HCT116 (cell line): ENCODE results near the gene AFF1. TPM values are rescaled to one million over a fixed set of nuclear protein-coding genes. Genes with fewer than 3 reads are reported as not detected.

ENCODE experiments used
- ATAC-seq: fragments of 200-7000 bp; cut with Tn5 transposase; 2 replicates; pipeline ENCODE4 v1.9.1; 2020; ENCODE audit warnings: mild to moderate bottlenecking, moderate library complexity
- BruUV-seq: library from RNA; stranded (reverse); fragments of 400-500 nt; replicated peaks from 2 replicates; lab custom pipeline; 2021; lab: Mats Ljungman, UMichigan
- CTCF ChIA-PET: fragments of 300-600 bp; sonication (Branson Sonifier 250); formaldehyde crosslinking; loops from one replicate; lab custom pipeline; 2021; ENCODE audit warnings: antibody characterized with exemption; lab: Charles Lee
- POLR2A ChIA-PET: fragments of 300-600, 350-600 bp; sonication (Branson Sonifier 250); formaldehyde crosslinking; loops from one replicate; lab custom pipeline; 2021; ENCODE audit warnings: antibody characterized with exemption; lab: Charles Lee
- RAD21 ChIA-PET, 2 experiments: fragments of 300-600 bp; sonication (Branson Sonifier 250); formaldehyde crosslinking; loops; one replicate each; lab custom pipeline; 2023; ENCODE audit warnings: low total read pairs in 2 of 2; ENCODE audit not compliant: uncharacterized antibody in 2 of 2, unreplicated experiment in 2 of 2, low non-redundant PET in 1 of 2; lab: Charles Lee
- DNase-seq: peaks from one replicate; pipeline ENCODE4 v3.0.0-alpha.2; 2010; ENCODE audit warnings: low read depth, low spot score
- H2AFZ ChIP-seq: fragments of 200-600 bp; shearing (Covaris generic), sonication (generic); 2 replicates; pipeline ENCODE4 v1.6.1; 2017; ENCODE audit warnings: low read depth, mixed run types, mixed read lengths, antibody characterized with exemption, low read length; ENCODE audit not compliant: poor library complexity, severe bottlenecking
- H3K27ac ChIP-seq: 2 replicates; pipeline ENCODE4 v1.5.1; 2012; ENCODE audit warnings: low read depth, low read length
- H3K27me3 ChIP-seq: fragments of 200-600 bp; sonication (generic); 2 replicates; pipeline ENCODE4 v1.6.1; 2016; ENCODE audit warnings: mixed run types, low read length, mixed read lengths; ENCODE audit not compliant: insufficient read depth
- H3K36me3 ChIP-seq, 2 experiments: fragments of 200-500 bp in 1 of 2; fragments of 200-600 bp in 1 of 2; sonication (Bioruptor generic) in 1 of 2; sonication (generic) in 1 of 2; 2 replicates each; pipeline versions ENCODE4 v1.5.1 to v1.6.1; 2014 to 2016; ENCODE audit warnings: low read length in 2 of 2, inconsistent platforms in 1 of 2, mixed read lengths in 1 of 2, mixed run types in 1 of 2; ENCODE audit not compliant: insufficient read depth in 2 of 2, control insufficient read depth in 1 of 2
- H3K4me1 ChIP-seq, 2 experiments: fragments of 200-600 bp in 1 of 2; sonication (generic) in 1 of 2; 2 replicates each; pipeline versions ENCODE4 v1.5.1 to v1.6.1; 2012 to 2017; ENCODE audit warnings: low read length in 2 of 2, inconsistent platforms in 1 of 2, mild to moderate bottlenecking in 1 of 2, mixed read lengths in 1 of 2, mixed run types in 1 of 2, moderate library complexity in 1 of 2; ENCODE audit not compliant: insufficient read depth in 2 of 2, control insufficient read depth in 1 of 2
- H3K4me2 ChIP-seq: fragments of 200-600 bp; sonication (generic); 2 replicates; pipeline ENCODE4 v1.6.1; 2017; ENCODE audit warnings: mixed run types, low read length, mixed read lengths
- H3K4me3 ChIP-seq, 2 experiments: fragments of 200-600 bp in 1 of 2; sonication (generic) in 1 of 2; replicated peaks in 1 of 2; 2 replicates each; pipeline ENCODE4 v1.5.1; 2011 to 2016; ENCODE audit warnings: low read length in 2 of 2, control low read depth in 1 of 2, low read depth in 1 of 2, mild to moderate bottlenecking in 1 of 2, mixed read lengths in 1 of 2, mixed run types in 1 of 2
- H3K79me2 ChIP-seq: fragments of 200-600 bp; sonication (generic); 2 replicates; pipeline ENCODE4 v1.6.1; 2017; ENCODE audit warnings: mild to moderate bottlenecking, mixed run types, low read length, moderate library complexity, mixed read lengths; ENCODE audit not compliant: insufficient read depth
- H3K9ac ChIP-seq: fragments of 200-600 bp; sonication (generic); 2 replicates; pipeline ENCODE4 v1.6.1; 2016; ENCODE audit warnings: low read length, mixed read lengths
- H3K9me2 ChIP-seq: fragments of 200-600 bp; sonication (generic), shearing (Covaris generic); 2 replicates; pipeline ENCODE4 v1.6.1; 2017; ENCODE audit warnings: mixed run types, mild to moderate bottlenecking, moderate library complexity; ENCODE audit not compliant: insufficient read depth
- H3K9me3 ChIP-seq, 2 experiments: fragments of 200-500 bp in 1 of 2; fragments of 200-600 bp in 1 of 2; sonication (Bioruptor generic) in 1 of 2; sonication (generic) in 1 of 2; 2 replicates each; pipeline ENCODE4 v1.6.1; 2014 to 2017; ENCODE audit warnings: low read length in 2 of 2, mixed read lengths in 2 of 2, inconsistent platforms in 1 of 2, low read depth in 1 of 2, mild to moderate bottlenecking in 1 of 2, mixed run types in 1 of 2, moderate library complexity in 1 of 2; ENCODE audit not compliant: control insufficient read depth in 1 of 2, insufficient read depth in 1 of 2
- H4K20me1 ChIP-seq: fragments of 200-600 bp; sonication (generic), shearing (Covaris generic); 2 replicates; pipeline ENCODE4 v1.6.1; 2017; ENCODE audit warnings: mixed run types, mild to moderate bottlenecking, moderate library complexity; ENCODE audit not compliant: insufficient read depth
- EGR1 ChIP-seq: IDR thresholded peaks from 2 replicates; pipeline ENCODE4 v1.6.1; 2012; ENCODE audit warnings: low read depth
- EZH2phosphoT487 ChIP-seq: fragments of 200-600 bp; IDR thresholded peaks from 2 replicates; pipeline ENCODE4 v1.6.1; 2018; ENCODE audit warnings: antibody characterized with exemption, borderline replicate concordance
- JUND ChIP-seq: IDR thresholded peaks from 2 replicates; pipeline ENCODE4 v1.6.1; 2012
- RAD21 ChIP-seq: IDR thresholded peaks from 2 replicates; pipeline ENCODE4 v1.6.1; 2012; ENCODE audit warnings: low read depth, mild to moderate bottlenecking
- SP1 ChIP-seq: IDR thresholded peaks from 2 replicates; pipeline ENCODE4 v1.6.1; 2012; ENCODE audit warnings: low read depth
- SRF ChIP-seq: IDR thresholded peaks from 2 replicates; pipeline ENCODE4 v1.6.1; 2012; ENCODE audit warnings: low read depth
- YY1 ChIP-seq: IDR thresholded peaks from 2 replicates; pipeline ENCODE4 v1.6.1; 2011; ENCODE audit warnings: low read length, low read depth, moderate library complexity, mild to moderate bottlenecking; ENCODE audit not compliant: insufficient replicate concordance; ENCODE audit errors: extremely low read depth
- ZNF274 ChIP-seq: fragments of 200-500 bp; sonication (Bioruptor generic); IDR thresholded peaks from 2 replicates; pipeline ENCODE4 v1.6.1; 2014; ENCODE audit warnings: mild to moderate bottlenecking, low read depth, low read length, inconsistent platforms
- intact Hi-C: fragments of 100-400 bp; cut with micrococcal nuclease; formaldehyde crosslinking; loops from 2 replicates; pipeline ENCODE4 v1.10.0; 2022
- total RNA-seq: library from RNA; stranded (reverse); gene quantifications from one replicate; pipeline ENCODE4 v1.2.1, GENCODE V29; 2021; ENCODE audit not compliant: unreplicated experiment
- TF ChIP-seq, protein P1 (sequence below), 3 experiments: fragments of 200-600 bp in 1 of 3; sonication (generic) in 1 of 3; IDR thresholded peaks in 2 of 3; conservative IDR thresholded peaks in 1 of 3; 2 replicates each; pipeline ENCODE4 v1.5.1; 2012 to 2017; ENCODE audit warnings: low read depth in 2 of 3, low read length in 2 of 3, antibody characterized with exemption in 1 of 3, borderline replicate concordance in 1 of 3, control low read depth in 1 of 3, mild to moderate bottlenecking in 1 of 3, mixed read lengths in 1 of 3, mixed run types in 1 of 3, moderate library complexity in 1 of 3; ENCODE audit not compliant: insufficient read depth in 1 of 3
- TF ChIP-seq, protein P2 (sequence below): IDR thresholded peaks from 2 replicates; pipeline ENCODE4 v1.6.1; 2012

Gene AFF1
- total RNA-seq, 1 experiment from 2014 or later, result 43.1 TPM

DNA sequence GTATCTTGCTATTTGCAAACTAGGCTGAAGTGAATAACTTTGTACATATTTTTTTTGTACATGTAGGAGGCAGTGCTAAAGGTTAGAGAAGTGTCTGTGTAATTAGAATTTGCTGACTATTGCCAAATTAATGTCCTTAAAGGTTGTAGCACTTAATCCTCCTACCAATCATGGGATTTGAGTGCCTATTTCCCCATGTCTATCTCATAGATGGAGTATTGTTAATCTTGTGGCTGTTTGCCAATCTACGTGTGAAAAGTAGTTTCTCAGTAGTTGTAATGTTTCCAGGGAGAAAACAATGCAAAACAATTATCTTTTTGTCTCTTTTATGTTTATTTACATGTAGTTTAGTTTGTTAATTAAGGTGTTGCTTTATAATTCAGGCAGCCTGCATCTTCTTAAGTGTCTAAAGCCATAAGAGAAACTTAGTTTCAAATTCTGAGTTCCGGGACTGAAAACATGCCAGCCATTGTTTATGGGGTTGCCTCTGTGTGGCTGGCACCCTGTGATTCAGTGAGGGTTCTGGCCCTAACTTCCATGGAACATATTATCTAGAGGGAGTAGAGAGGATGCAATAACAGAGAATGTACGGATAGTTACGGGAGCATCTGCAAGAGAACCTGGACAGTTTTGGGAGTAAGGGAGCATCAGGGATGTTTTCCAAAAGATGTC, 143.2 kb downstream of the AFF1 start:
- H3K4me2 ChIP-seq, result no peak overlapping the region
- CTCF ChIA-PET, result no interaction called here

More for the DNA sequence above, 143.2 kb downstream of the AFF1 start:
- TF ChIP-seq EZH2phosphoT487 (no peak), YY1 (no peak), EGR1 (no peak), SP1 (no peak), RAD21 (no peak), ZNF274 (no peak), JUND (no peak), SRF (no peak)
- TF ChIP-seq, protein P1, sequence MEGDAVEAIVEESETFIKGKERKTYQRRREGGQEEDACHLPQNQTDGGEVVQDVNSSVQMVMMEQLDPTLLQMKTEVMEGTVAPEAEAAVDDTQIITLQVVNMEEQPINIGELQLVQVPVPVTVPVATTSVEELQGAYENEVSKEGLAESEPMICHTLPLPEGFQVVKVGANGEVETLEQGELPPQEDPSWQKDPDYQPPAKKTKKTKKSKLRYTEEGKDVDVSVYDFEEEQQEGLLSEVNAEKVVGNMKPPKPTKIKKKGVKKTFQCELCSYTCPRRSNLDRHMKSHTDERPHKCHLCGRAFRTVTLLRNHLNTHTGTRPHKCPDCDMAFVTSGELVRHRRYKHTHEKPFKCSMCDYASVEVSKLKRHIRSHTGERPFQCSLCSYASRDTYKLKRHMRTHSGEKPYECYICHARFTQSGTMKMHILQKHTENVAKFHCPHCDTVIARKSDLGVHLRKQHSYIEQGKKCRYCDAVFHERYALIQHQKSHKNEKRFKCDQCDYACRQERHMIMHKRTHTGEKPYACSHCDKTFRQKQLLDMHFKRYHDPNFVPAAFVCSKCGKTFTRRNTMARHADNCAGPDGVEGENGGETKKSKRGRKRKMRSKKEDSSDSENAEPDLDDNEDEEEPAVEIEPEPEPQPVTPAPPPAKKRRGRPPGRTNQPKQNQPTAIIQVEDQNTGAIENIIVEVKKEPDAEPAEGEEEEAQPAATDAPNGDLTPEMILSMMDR (IDR thresholded peaks at IDR 0.05 in 2 of 3, conservative IDR thresholded peaks at IDR 0.05 in 1 of 3; ENCODE audit: borderline replicate concordance in 1 of 3, insufficient read depth in 1 of 3, low read depth in 2 of 3, low read length in 2 of 3), result no peak
- TF ChIP-seq, protein P2, sequence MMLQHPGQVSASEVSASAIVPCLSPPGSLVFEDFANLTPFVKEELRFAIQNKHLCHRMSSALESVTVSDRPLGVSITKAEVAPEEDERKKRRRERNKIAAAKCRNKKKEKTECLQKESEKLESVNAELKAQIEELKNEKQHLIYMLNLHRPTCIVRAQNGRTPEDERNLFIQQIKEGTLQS, result no peak
- Histone ChIP-seq H3K27me3 (no peaks in the 10 kb centered on the region), H3K9ac (no peak overlapping the region), H3K36me3 (no peaks in the 10 kb centered on the region), H3K4me1 (no peaks in the 10 kb centered on the region), H3K27ac (no peak overlapping the region), H2AFZ (no peak overlapping the region), H3K79me2 (peaks cover 14% of the 10 kb centered on the region; the same call in 1 of the 2 replicates), H3K9me2 (no peaks in the 10 kb centered on the region), H3K9me3 (no peaks in the 10 kb centered on the region), H3K4me3 (no peak overlapping the region), H4K20me1 (0 out of 2 replicates have a peak, but pooled peaks cover 7% of the 10 kb centered on the region)
- ATAC-seq, result no peak
- BruUV-seq, result no TSS peak
- no peak for DNase-seq
- intact Hi-C loops, result no loop called here
- POLR2A ChIA-PET, result no interaction called here
- RAD21 ChIA-PET, result no interaction called here
